Measurements from ENCODE around the gene ANXA2.

The ANXA2 gene

GRCh38 chr15:60363903-60364611 lies 33.7 kb downstream of the ANXA2 start:
- DNase-seq: no peak

DNA sequence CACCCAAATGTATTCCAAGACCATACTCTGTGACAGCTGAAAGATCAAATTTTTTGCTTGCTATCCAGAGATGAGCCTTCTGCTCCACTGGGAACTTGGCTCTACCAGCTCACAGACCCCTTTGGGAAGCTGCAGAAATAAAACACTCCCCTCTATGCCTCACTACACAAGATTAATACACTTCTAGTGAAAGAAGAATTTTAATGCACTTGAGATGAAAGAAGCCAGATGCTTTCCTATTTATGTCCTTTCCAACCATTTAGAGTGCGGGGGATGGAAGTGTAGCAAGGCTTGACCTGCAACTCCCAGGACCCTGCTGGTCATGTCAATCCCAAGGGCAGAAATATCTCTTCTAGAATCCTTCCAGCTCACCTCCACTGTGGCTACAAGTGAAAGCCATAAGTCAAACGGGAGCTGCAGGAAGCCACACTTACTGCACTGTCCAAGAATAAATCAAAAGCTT lies 34.7 kb downstream of the ANXA2 start:
- no peak for DNase-seq

DNA sequence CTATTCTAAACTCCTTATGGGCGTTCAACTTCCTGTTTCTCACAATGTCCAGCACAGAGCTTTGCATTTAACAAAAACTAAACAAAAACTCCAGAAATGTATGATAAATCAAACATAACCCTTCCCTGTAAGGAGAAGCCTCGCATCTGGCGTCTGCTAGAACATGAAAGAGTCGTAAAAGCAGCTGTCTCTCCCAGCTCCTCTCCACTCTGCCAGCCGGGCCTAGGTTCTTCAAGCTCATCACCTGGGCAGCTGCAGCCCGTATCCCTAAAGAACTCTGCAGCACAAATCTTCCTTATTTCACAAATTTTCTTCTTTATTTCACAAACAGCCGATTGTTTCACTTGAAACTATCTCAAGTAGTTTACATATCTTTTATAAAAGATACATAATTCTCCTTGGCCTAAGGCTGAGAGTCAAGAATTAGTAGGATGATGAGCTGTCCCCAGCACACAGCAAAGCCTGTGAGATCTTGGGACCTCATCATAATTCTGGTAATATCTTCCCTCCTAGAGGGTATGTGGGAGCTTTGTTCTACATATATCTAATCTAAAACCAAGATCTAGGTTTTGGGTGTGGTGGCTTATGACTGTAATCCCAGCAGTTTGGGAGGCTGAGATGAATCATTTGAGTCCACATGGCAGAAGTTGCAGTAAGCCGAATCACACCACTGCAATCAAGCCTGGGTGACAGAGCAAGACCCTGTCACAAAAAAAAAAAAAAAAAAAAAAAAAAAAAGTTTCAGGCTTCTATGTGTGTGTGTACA lies 35.3 kb downstream of the ANXA2 start:
- DNase-seq: peak; percentile 15

DNA sequence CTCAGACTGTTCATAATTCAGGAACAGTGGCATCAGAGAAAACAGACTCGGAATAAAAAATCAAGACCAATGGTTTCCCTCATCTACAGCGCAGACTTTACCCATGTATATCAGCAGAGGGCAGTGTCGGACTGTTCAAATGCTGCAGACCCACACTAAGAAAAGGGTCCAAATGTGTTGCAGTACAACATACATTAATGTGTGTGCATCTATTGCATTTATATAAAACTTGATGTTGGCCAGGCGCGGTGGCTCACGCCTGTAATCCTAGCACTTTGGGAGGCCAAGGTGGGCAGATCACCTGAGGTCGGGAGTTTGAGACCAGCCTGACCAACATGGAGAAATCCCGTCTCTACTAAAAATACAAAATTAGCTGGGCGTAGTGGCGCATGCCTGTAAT lies 38.0 kb downstream of the ANXA2 start:
- peak; percentile 84 for DNase-seq

- DNase-seq: peak; percentile 89
Observed at GRCh38 chr15:60358935-60359682, 38.7 kb downstream of the ANXA2 start.

- no peak for DNase-seq
Observed at GRCh38 chr15:60356832-60357231, 41.0 kb downstream of the ANXA2 start.

GRCh38 chr15:60355148-60355857 lies 42.5 kb downstream of the ANXA2 start:
- peak; percentile 49 for DNase-seq

DNA sequence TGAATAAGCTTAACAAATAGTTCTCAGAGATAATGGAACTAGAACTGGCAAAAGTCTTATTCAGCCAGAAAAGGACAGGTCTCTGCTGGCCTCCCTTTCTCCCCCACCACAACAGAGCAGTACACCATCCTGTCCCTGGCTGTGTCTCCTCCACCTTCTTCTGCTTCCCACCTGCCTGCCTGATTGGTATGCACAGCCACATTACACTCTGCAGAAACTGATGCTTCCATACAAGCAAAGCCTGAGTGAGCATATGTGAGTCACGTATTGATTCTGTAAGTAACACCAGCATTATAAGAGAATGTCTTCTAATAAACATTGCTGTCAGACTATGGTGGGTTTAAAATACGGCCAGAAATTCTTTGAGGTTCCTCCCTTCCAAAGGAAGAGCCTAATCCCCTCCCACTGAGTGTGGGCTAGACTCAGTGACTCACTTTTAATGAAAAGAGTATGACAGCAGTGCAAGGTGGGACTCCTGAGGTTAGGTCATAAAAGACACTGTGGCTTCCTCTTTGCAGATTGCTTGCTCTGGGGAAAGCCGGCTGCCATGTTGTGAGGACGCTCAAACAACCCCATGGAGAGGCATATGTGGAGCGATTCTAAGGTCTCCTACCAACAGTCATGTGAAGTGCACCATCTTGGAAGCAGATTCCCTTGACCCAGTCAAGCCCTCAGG lies 44.4 kb downstream of the ANXA2 start:
- DNase-seq: no peak

- no peak for DNase-seq
Observed at GRCh38 chr15:60352525-60352924, 45.3 kb downstream of the ANXA2 start.

- DNase-seq: peak; percentile 87
Observed at GRCh38 chr15:60351066-60351465, 46.7 kb downstream of the ANXA2 start.

DNA sequence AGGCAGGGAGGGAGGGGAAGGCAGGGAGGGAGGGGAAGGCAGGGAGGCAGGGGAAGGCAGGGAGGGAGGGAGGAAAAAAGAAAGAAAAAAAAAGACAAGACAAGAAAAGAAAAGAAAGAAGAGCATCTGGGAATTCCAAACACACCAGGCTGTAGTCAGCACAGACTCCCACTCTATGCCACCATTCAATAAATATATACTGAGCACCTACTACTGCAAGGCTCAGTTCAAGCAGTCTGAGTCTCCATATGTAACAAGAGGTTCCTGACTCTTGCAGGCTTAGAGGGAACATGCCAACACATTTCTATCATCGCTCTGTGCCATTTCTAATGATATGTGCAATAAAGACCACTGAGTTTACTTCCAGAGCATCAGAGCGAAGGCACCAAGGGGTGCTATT lies 47.7 kb downstream of the ANXA2 start:
- no peak for DNase-seq

DNA sequence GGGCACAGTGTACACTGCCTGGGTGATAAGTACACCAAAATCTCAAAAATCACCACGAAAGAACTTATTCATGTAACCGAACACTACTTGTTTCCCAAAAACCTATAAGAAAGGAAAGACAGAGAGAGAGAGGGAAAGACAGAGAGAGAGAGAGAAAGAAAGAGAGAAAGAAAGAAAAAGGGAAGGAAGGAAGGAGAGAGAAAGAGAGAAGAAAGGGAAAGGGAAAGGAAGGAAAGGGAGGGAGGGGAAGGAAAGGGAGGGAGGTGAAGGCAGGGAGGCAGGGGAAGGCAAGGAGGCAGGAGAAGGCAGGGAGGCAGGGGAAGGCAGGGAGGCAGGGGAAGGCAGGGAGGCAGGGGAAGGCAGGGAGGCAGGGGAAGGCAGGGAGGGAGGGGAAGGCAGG lies 48.2 kb downstream of the ANXA2 start:
- no peak for DNase-seq

DNA sequence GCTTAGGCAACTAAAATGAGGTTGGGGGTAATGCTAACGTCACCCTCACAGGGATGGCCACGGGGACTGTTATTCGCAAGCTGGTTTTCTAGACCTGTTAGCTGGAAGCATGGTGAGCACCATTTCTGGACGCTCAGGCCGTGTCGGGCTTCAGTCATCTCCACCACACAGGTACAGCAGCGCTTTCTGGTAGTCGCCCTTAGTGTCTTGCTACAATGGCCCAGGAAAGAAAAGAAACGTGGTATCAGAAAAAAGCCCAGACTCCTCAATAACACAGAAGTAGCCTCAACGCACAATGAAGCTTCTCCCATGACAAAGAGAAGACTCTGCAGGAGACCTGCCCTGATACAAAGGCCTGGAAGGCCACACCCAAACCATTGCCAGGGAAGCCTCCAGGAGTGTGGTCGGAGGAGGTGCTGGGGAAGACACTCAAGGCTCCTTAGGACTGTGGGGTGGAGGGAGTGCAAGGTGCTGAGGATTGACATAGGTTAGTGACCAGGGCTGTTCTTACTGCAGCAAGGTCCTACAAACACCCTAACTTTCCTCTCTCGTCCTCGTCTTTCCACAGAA lies 50.2 kb downstream of the ANXA2 start:
- DNase-seq: no peak

- no peak for DNase-seq
Observed at GRCh38 chr15:60346653-60347052, 51.1 kb downstream of the ANXA2 start.

DNA sequence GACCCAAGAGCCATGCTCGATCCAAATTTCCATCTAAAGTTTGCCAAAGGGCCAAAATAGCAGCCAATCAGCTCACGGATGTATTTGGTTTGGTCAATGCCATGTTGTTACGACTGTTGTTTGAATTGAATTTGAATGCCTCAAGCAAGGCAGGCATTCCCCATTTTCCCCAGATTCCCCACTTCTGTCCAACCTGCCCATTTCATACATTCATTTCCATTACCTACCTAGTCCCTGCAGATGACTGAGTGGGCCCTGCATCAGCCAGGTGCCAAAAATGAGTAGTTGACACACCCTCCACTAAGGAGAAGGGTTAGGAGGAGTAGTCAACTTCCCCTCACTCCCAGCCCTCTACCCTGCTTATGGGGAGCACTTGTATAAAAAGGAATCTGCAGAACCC lies 51.7 kb downstream of the ANXA2 start:
- DNase-seq: no peak

DNA sequence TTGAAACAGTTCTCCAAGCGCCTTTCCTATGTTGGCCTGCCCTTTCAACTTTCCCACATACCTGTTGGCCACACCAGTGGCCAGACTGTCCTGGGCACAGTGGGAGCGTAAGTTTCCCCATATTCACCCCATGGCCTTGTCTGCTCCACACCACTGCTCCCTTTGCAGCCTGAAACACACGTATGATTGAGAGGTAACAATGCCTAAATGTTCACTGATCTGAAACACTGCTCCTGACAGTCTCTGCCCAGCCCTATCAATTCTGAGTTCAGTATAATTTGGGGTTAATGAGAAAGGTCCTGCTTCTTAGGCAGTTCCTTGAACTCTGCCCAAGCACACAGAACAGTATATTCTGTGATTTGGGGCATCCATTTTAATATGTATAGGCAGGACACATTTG lies 52.2 kb downstream of the ANXA2 start:
- DNase-seq: no peak

- DNase-seq: no peak
Observed at GRCh38 chr15:60344987-60345386, 52.8 kb downstream of the ANXA2 start.

GRCh38 chr15:60344461-60344860 lies 53.3 kb downstream of the ANXA2 start:
- no peak for DNase-seq

GRCh38 chr15:60343221-60343970 lies 54.4 kb downstream of the ANXA2 start:
- no peak for DNase-seq

DNA sequence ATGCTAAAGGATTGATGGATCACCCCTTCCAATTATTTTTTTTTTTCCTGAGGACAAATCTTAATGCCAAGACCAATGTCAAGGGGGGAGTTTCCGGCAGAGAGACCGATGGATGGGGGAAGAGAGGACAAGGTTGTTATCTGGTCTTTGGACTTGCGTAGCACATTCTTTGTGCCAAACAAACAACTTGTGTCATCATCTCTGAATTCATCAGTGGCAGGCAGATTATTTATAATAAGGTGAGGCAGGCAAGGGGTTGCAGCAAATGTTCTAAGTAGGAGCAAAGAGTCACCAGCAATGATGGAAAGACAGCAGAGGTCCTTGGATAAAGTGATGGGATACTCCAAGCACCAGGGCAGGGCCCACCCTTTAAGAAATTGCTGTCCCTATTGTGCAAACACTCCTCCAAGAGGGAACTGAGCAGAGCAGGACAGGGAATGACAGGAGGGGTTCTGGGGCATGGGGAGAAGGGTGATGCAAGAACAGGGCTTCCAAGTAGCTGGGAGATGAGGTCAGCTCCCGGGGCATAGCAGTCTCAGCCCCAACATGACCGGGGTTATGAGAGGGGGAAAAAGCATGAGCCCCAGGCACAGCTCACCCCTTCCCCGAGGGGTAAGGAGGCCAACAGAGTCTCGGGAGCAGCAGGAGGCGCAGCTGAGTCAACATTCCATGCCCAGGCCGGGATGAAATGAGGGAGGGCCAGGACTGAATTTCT lies 57.4 kb downstream of the ANXA2 start:
- no peak for DNase-seq

GRCh38 chr15:60339236-60339635 lies 58.5 kb downstream of the ANXA2 start:
- DNase-seq: no peak

Data from NCI-H82 (cell line).